Activated CD4-positive, alpha-beta T cell treated with anti-CD3 and anti-CD28 coated beads, Interleukin-2, amount 50 U/mL, for 16 hours (primary cell): ENCODE results near the gene GAS7.
"Not testable (repeated sequence)": the region's sequence is repeated elsewhere in the genome, so short reads cannot be mapped to it uniquely, and the experiment has no call there.

Source experiments
- DNase-seq: peaks from one replicate; pipeline ENCODE4 v3.0.0-alpha.2; 2020

GAS7 gene

GRCh38 chr17:10042589-10043244, 155.7 kb downstream of the GAS7 start:
- DNase-seq = no peak

GRCh38 chr17:10041916-10042588, 156.4 kb downstream of the GAS7 start:
- DNase-seq = no peak

- no peak for DNase-seq
Measured at GRCh38 chr17:10041287-10041612, 157.2 kb downstream of the GAS7 start.

GRCh38 chr17:10036511-10037061, 161.8 kb downstream of the GAS7 start:
- no peak for DNase-seq

GRCh38 chr17:10035885-10036284, 162.5 kb downstream of the GAS7 start:
- DNase-seq = no peak

- DNase-seq = no peak
Measured at GRCh38 chr17:10034719-10035475, 163.5 kb downstream of the GAS7 start.

- no peak for DNase-seq
Measured at GRCh38 chr17:10033959-10034358, 164.4 kb downstream of the GAS7 start.

GRCh38 chr17:10033449-10033848, 165.0 kb downstream of the GAS7 start:
- no peak for DNase-seq

GRCh38 chr17:10032118-10032852, 166.1 kb downstream of the GAS7 start:
- DNase-seq = no peak

- DNase-seq = no peak
Measured at GRCh38 chr17:10031606-10032005, 166.8 kb downstream of the GAS7 start.

- DNase-seq = no peak
Measured at GRCh38 chr17:10031127-10031526, 167.3 kb downstream of the GAS7 start.

- no peak for DNase-seq
Measured at GRCh38 chr17:10029129-10029528, 169.3 kb downstream of the GAS7 start.

- DNase-seq = no peak
Measured at GRCh38 chr17:10025976-10026901, 172.2 kb downstream of the GAS7 start.

- DNase-seq = no peak
Measured at GRCh38 chr17:10025224-10025623, 173.2 kb downstream of the GAS7 start.

GRCh38 chr17:10022416-10022815, 176.0 kb downstream of the GAS7 start:
- no peak for DNase-seq

GRCh38 chr17:10021272-10021984, 177.0 kb downstream of the GAS7 start:
- DNase-seq = no peak

- DNase-seq = no peak
Measured at GRCh38 chr17:10019941-10020451, 178.4 kb downstream of the GAS7 start.

- no peak for DNase-seq
Measured at GRCh38 chr17:10018461-10018891, 179.9 kb downstream of the GAS7 start.

GRCh38 chr17:10016958-10017570, 181.3 kb downstream of the GAS7 start:
- DNase-seq = not testable (repeated sequence)

GRCh38 chr17:10013365-10014112, 184.9 kb downstream of the GAS7 start:
- no peak for DNase-seq
